B cell (primary cell): ENCODE data around the gene MYCN.

Experiments
- EZH2 ChIP-seq: IDR thresholded peaks from 2 replicates; pipeline ENCODE4 v1.6.1; 2012; ENCODE audit warnings: borderline replicate concordance, low read depth, mild to moderate bottlenecking, moderate library complexity, low read length; ENCODE audit not compliant: insufficient read depth, poor library complexity, severe bottlenecking
- TF ChIP-seq, protein P1 (sequence below): fragments of 200-600 bp; IDR thresholded peaks from one replicate; pipeline ENCODE4 v1.8.0; 2022; ENCODE audit warnings: antibody characterized with exemption, mild to moderate bottlenecking

DNA sequence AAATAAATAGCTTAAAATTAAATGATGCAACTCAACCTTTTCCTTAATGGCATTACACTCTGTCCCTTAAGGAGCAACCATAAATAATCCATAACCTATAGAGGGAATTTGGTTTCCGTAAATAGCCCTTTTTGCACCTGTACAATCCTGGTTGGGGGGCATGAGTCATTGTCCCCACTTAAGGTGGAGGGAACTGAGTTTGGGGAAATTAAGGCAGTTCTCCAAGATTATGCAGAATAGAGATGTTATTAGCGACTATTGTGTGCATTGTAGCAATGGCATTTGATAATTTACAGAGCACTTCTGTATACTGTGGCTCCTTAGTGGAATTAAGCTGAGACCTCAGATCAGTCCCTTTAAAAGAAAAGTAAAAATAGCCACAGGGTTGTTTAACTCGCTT is 6.6 kb downstream of the MYCN start:
- TF ChIP-seq, protein P1, sequence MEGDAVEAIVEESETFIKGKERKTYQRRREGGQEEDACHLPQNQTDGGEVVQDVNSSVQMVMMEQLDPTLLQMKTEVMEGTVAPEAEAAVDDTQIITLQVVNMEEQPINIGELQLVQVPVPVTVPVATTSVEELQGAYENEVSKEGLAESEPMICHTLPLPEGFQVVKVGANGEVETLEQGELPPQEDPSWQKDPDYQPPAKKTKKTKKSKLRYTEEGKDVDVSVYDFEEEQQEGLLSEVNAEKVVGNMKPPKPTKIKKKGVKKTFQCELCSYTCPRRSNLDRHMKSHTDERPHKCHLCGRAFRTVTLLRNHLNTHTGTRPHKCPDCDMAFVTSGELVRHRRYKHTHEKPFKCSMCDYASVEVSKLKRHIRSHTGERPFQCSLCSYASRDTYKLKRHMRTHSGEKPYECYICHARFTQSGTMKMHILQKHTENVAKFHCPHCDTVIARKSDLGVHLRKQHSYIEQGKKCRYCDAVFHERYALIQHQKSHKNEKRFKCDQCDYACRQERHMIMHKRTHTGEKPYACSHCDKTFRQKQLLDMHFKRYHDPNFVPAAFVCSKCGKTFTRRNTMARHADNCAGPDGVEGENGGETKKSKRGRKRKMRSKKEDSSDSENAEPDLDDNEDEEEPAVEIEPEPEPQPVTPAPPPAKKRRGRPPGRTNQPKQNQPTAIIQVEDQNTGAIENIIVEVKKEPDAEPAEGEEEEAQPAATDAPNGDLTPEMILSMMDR, result no peak
- TF ChIP-seq EZH2, result no peak
